B cell (primary cell): ENCODE measurements around the gene SLC6A20. TPM values are rescaled to one million over a fixed set of nuclear protein-coding genes. Genes with fewer than 3 reads are reported as not detected.

Experiments used
- ATAC-seq: fragments of 200-7000 bp; cut with Tn5 transposase; one replicate; pipeline ENCODE4 v1.10.0; 2021; ENCODE audit warnings: low read depth, mild to moderate bottlenecking, moderate number of reproducible peaks, moderate library complexity
- CTCF ChIA-PET: fragments of 350-600 bp; sonication (Branson Sonifier 250); formaldehyde crosslinking; loops from one replicate; lab custom pipeline; 2021; ENCODE audit warnings: antibody characterized with exemption, inconsistent platforms; lab: Charles Lee
- POLR2A ChIA-PET: fragments of 350-600 bp; sonication (Branson Sonifier 250); formaldehyde crosslinking; loops from one replicate; lab custom pipeline; 2021; ENCODE audit warnings: antibody characterized with exemption; lab: Charles Lee
- DNase-seq: peaks from one replicate; pipeline ENCODE4 v3.0.0; 2013
- H2AFZ ChIP-seq: 2 replicates; pipeline ENCODE4 v1.6.1; 2012; ENCODE audit warnings: mild to moderate bottlenecking, low read depth, low read length; ENCODE audit not compliant: insufficient read depth, poor library complexity, severe bottlenecking
- H3K27ac ChIP-seq, 2 donors: 1 replicate in 1 of 2; 2 replicates in 1 of 2; pipeline ENCODE4 v1.5.1; 2012 to 2013; ENCODE audit warnings: low read length in 2 of 2, mild to moderate bottlenecking in 2 of 2, moderate library complexity in 1 of 2
- H3K27me3 ChIP-seq, 4 experiments: fragments of 200-600 bp in 1 of 4; sonication (generic) in 1 of 4; replicated peaks in 1 of 4; 1 replicate in 2 of 4; 2 replicates in 2 of 4; pipeline versions ENCODE4 v1.6.1 to v1.7.0; 2013 to 2016; ENCODE audit warnings: low read length in 3 of 4, mild to moderate bottlenecking in 2 of 4, mixed read lengths in 1 of 4, moderate library complexity in 1 of 4; ENCODE audit not compliant: insufficient read depth in 4 of 4, control insufficient read depth in 3 of 4; ENCODE audit errors: control extremely low read depth in 1 of 4
- H3K36me3 ChIP-seq, 2 experiments: replicated peaks in 1 of 2; 1 replicate in 1 of 2; 2 replicates in 1 of 2; pipeline versions ENCODE4 v1.6.1 to v1.7.1; 2013; ENCODE audit warnings: low read length in 1 of 2; ENCODE audit not compliant: insufficient read depth in 2 of 2, control insufficient read depth in 1 of 2; ENCODE audit errors: control extremely low read depth in 1 of 2, extremely low read depth in 1 of 2
- H3K4me1 ChIP-seq, 2 donors: fragments of 200-600 bp in 1 of 2; sonication (generic) in 1 of 2; 1 replicate in 1 of 2; 2 replicates in 1 of 2; pipeline versions ENCODE4 v1.5.1 to v1.6.1; 2013 to 2017; ENCODE audit warnings: low read length in 2 of 2; ENCODE audit not compliant: control insufficient read depth in 2 of 2, insufficient read depth in 2 of 2
- H3K4me2 ChIP-seq: replicated peaks from 2 replicates; pipeline ENCODE3; 2012; ENCODE audit warnings: mild to moderate bottlenecking, low read depth, low read length; ENCODE audit not compliant: poor library complexity, severe bottlenecking
- H3K4me3 ChIP-seq, 5 experiments: fragments of 200-600 bp in 1 of 5; sonication (generic) in 1 of 5; 1 replicate in 3 of 5; 2 replicates in 2 of 5; pipeline versions ENCODE4 v1.5.1 to v1.7.0; 2011 to 2016; ENCODE audit warnings: low read length in 4 of 5, mild to moderate bottlenecking in 4 of 5, low read depth in 2 of 5, control low read depth in 1 of 5, moderate library complexity in 1 of 5; ENCODE audit not compliant: insufficient read depth in 1 of 5; ENCODE audit errors: control extremely low read depth in 1 of 5, extremely low read depth in 1 of 5
- H3K79me2 ChIP-seq: fragments of 200-600 bp; sonication (generic); one replicate; pipeline ENCODE4 v1.6.0; 2016; ENCODE audit warnings: low read length; ENCODE audit not compliant: control insufficient read depth, insufficient read depth
- H3K9ac ChIP-seq: fragments of 200-600 bp; sonication (generic); 2 replicates; pipeline ENCODE4 v1.6.1; 2017; ENCODE audit warnings: mild to moderate bottlenecking, low read length, moderate library complexity
- H3K9me3 ChIP-seq, 3 donors: one replicate each; pipeline versions ENCODE4 v1.6.1 to v1.7.1; 2013; ENCODE audit warnings: low read length in 2 of 3; ENCODE audit not compliant: control insufficient read depth in 2 of 3, insufficient read depth in 1 of 3; ENCODE audit errors: control extremely low read depth in 1 of 3
- H4K20me1 ChIP-seq: 2 replicates; pipeline ENCODE4 v1.6.0; 2012; ENCODE audit warnings: mild to moderate bottlenecking, low read length; ENCODE audit not compliant: insufficient read depth, control insufficient read depth, poor library complexity, severe bottlenecking
- H3K27ac Mint-ChIP-seq: one replicate; pipeline ENCODE4 v1.8.0; 2021; ENCODE audit warnings: mixed read lengths
- H3K27me3 Mint-ChIP-seq: one replicate; pipeline ENCODE4 v1.8.0; 2021; ENCODE audit warnings: mixed read lengths
- H3K4me1 Mint-ChIP-seq: one replicate; pipeline ENCODE4 v1.8.0; 2021; ENCODE audit warnings: mixed read lengths
- H3K4me3 Mint-ChIP-seq: one replicate; pipeline ENCODE4 v1.8.0; 2021; ENCODE audit warnings: mixed read lengths
- H3K9me3 Mint-ChIP-seq: one replicate; pipeline ENCODE4 v1.8.0; 2022; ENCODE audit warnings: mixed read lengths; ENCODE audit not compliant: insufficient read depth
- EZH2 ChIP-seq: IDR thresholded peaks from 2 replicates; pipeline ENCODE4 v1.6.1; 2012; ENCODE audit warnings: borderline replicate concordance, low read depth, mild to moderate bottlenecking, moderate library complexity, low read length; ENCODE audit not compliant: insufficient read depth, poor library complexity, severe bottlenecking
- WGBS: methylation state at CpG from one replicate; pipeline ENCODE4 v1.1.5; 2013; ENCODE audit warnings: missing lambda C conversion rate; ENCODE audit not compliant: insufficient coverage; 5-methylcytosine and 5-hydroxymethylcytosine counted together
- intact Hi-C: fragments of 100-400 bp; cut with micrococcal nuclease; formaldehyde crosslinking; loops from one replicate; pipeline ENCODE4 v1.10.0; 2022
- polyA plus RNA-seq: library from polyadenylated mRNA; depleted of rRNA; stranded (reverse); fragments of >200 nt; gene quantifications from 2 replicates; pipeline ENCODE4 v1.2.3, GENCODE V29; 2012
- total RNA-seq, 2 donors: library from RNA; stranded (reverse); fragments of 120-200 nt in 1 of 2; gene quantifications; 1 replicate in 1 of 2; 2 replicates in 1 of 2; pipeline versions ENCODE4 v1.2.3 to v1.2.4, GENCODE V29; 2013 to 2022
- TF ChIP-seq, protein P1 (sequence below): fragments of 200-600 bp; IDR thresholded peaks from one replicate; pipeline ENCODE4 v1.8.0; 2022; ENCODE audit warnings: antibody characterized with exemption, mild to moderate bottlenecking

Gene SLC6A20
- total and polyA plus RNA-seq, 2 donors (not counting 1 experiment from before 2014, with no cell fraction given) = 0.32 TPM; not detected in 1

DNA sequence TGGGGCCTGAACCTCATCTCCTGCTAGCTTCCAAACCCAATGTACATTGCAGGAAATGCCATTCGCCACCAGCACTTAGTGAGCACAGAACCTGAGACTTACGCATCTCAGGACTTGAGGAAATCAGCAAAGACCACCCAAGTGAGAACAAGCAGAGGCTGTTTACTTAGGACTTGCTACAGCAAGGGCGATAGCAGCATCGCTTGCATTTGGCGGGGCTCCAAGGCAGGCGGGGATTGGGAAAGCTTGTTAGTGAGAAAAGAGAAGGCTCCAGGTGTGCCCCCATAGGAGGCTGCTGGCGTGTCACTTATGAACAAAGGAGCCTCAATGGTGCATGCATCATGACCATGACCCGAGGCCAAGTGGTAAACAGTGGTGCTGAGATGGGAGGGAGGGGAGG is 19.7 kb downstream of the SLC6A20 start:
- no peak overlapping the region for H3K4me2 ChIP-seq
- no peaks in the 10 kb centered on the region for H3K27me3 ChIP-seq
- no peaks in the 10 kb centered on the region for H3K79me2 ChIP-seq
- H4K20me1 ChIP-seq = no peaks in the 10 kb centered on the region
- H2AFZ ChIP-seq = no peak overlapping the region
- Mint-ChIP-seq H3K27ac (no peak overlapping the region), H3K4me3 (no peak overlapping the region), H3K4me1 (no peaks in the 10 kb centered on the region), H3K9me3 (no peaks in the 10 kb centered on the region), H3K27me3 (peaks cover 3% of the 10 kb centered on the region)
- TF ChIP-seq, protein P1, sequence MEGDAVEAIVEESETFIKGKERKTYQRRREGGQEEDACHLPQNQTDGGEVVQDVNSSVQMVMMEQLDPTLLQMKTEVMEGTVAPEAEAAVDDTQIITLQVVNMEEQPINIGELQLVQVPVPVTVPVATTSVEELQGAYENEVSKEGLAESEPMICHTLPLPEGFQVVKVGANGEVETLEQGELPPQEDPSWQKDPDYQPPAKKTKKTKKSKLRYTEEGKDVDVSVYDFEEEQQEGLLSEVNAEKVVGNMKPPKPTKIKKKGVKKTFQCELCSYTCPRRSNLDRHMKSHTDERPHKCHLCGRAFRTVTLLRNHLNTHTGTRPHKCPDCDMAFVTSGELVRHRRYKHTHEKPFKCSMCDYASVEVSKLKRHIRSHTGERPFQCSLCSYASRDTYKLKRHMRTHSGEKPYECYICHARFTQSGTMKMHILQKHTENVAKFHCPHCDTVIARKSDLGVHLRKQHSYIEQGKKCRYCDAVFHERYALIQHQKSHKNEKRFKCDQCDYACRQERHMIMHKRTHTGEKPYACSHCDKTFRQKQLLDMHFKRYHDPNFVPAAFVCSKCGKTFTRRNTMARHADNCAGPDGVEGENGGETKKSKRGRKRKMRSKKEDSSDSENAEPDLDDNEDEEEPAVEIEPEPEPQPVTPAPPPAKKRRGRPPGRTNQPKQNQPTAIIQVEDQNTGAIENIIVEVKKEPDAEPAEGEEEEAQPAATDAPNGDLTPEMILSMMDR = no peak
- TF ChIP-seq EZH2 = no peak
- H3K9me3 ChIP-seq = no peaks in the 10 kb centered on the region
- intact Hi-C loops = no loop called here
- no peak overlapping the region for H3K27ac ChIP-seq
- CTCF ChIA-PET = no interaction called here
- ATAC-seq (no peak), DNase-seq (no peak)
- 97% methylated on average over 7 of the region's 8 CpGs for WGBS
- POLR2A ChIA-PET = no interaction called here
- no peaks in the 10 kb centered on the region for H3K4me1 ChIP-seq
- H3K36me3 ChIP-seq = no peaks in the 10 kb centered on the region
- H3K9ac ChIP-seq = no peak overlapping the region
- H3K4me3 ChIP-seq = no peak overlapping the region

GRCh38 chr3:45776301-45776595 is 20.1 kb downstream of the SLC6A20 start:
- H3K27me3 Mint-ChIP-seq = peaks cover 4% of the 10 kb centered on the region
- no peaks in the 10 kb centered on the region for H3K4me1 Mint-ChIP-seq
- DNase-seq = no peak
- H4K20me1 ChIP-seq = no peaks in the 10 kb centered on the region
- ChIA-PET POLR2A (no interaction called here), CTCF (no interaction called here)
- no peak overlapping the region for H3K27ac ChIP-seq
- H3K36me3 ChIP-seq = no peaks in the 10 kb centered on the region
- no peaks in the 10 kb centered on the region for H3K27me3 ChIP-seq
- H3K4me1 ChIP-seq = no peaks in the 10 kb centered on the region
- no peaks in the 10 kb centered on the region for H3K79me2 ChIP-seq
- no peak overlapping the region for H3K27ac Mint-ChIP-seq
- H3K9me3 ChIP-seq = no peaks in the 10 kb centered on the region
- H3K4me3 Mint-ChIP-seq = no peak overlapping the region
- ATAC-seq = no peak
- no peak overlapping the region for H3K4me3 ChIP-seq
- no peaks in the 10 kb centered on the region for H3K9me3 Mint-ChIP-seq
- 86% methylated on average over 1 of the region's 3 CpGs for WGBS
- H3K4me2 ChIP-seq = no peak overlapping the region
- no peak for TF ChIP-seq EZH2
- TF ChIP-seq, protein P1 = no peak
- intact Hi-C loops = no loop called here
- no peak overlapping the region for H3K9ac ChIP-seq
- no peak overlapping the region for H2AFZ ChIP-seq
